B cell (primary cell): ENCODE results near the gene SH3BGRL3.

Experiments used
- CTCF ChIP-seq: fragments of 200-600 bp; IDR thresholded peaks from one replicate; pipeline ENCODE4 v1.8.0; 2022; ENCODE audit warnings: antibody characterized with exemption, mild to moderate bottlenecking
- EZH2 ChIP-seq: IDR thresholded peaks from 2 replicates; pipeline ENCODE4 v1.6.1; 2012; ENCODE audit warnings: borderline replicate concordance, low read depth, mild to moderate bottlenecking, moderate library complexity, low read length; ENCODE audit not compliant: insufficient read depth, poor library complexity, severe bottlenecking

- TF ChIP-seq EZH2, result no peak
- TF ChIP-seq CTCF, result no peak
These were observed 14.5 kb upstream of the SH3BGRL3 start for GRCh38 chr1:26265405-26265804.
